HepG2 (cell line): ENCODE results near the gene SCAI. TPM values are rescaled to one million over a fixed set of nuclear protein-coding genes. Genes with fewer than 3 reads are reported as not detected.
A peak's percentile ranks its signal among the peaks of the same experiment; 100 is the strongest.

Source experiments
- AGO2 ChIP-seq: fragments of 200-400 bp; formaldehyde crosslinking; optimal IDR thresholded peaks from 2 replicates; pipeline ENCODE3; 2017; ENCODE audit warnings: mild to moderate bottlenecking, low read depth, low read length, moderate library complexity
- BATF2 ChIP-seq: sonication (generic); formaldehyde crosslinking; IDR thresholded peaks from 2 replicates; pipeline ENCODE4 v1.8.0; 2022; ENCODE audit warnings: mild to moderate bottlenecking, missing genetic modification reagents, moderate library complexity
- CHD4 ChIP-seq: fragments of 200-600 bp; sonication (generic); IDR thresholded peaks from 2 replicates; pipeline ENCODE4 v1.7.0; 2017; ENCODE audit warnings: mild to moderate bottlenecking, low read length, borderline replicate concordance
- DDIT3 ChIP-seq: sonication (generic); formaldehyde crosslinking; IDR thresholded peaks from 2 replicates; pipeline ENCODE4 v1.4.0; 2020; ENCODE audit warnings: mild to moderate bottlenecking, missing genetic modification reagents
- HMG20B ChIP-seq: conservative IDR thresholded peaks from 2 replicates; pipeline ENCODE4 v1.6.1; 2016; ENCODE audit warnings: missing genetic modification reagents, missing compliant biosample characterization
- HNF4A ChIP-seq: sonication (generic); formaldehyde crosslinking; IDR thresholded peaks from 2 replicates; pipeline ENCODE4 v1.4.0; 2020; ENCODE audit warnings: missing genetic modification reagents
- KDM3A ChIP-seq: IDR thresholded peaks from 2 replicates; pipeline ENCODE4 v1.6.1; 2018; ENCODE audit warnings: low read depth, missing compliant biosample characterization
- KLF16 ChIP-seq, 2 experiments: sonication (generic) in 1 of 2; formaldehyde crosslinking in 1 of 2; IDR thresholded peaks; 2 replicates each; pipeline versions ENCODE4 v1.6.1 to v1.8.0; 2016 to 2023; ENCODE audit warnings: missing genetic modification reagents in 2 of 2, missing compliant biosample characterization in 1 of 2
- MTF1 ChIP-seq: sonication (generic); formaldehyde crosslinking; IDR thresholded peaks from 2 replicates; pipeline ENCODE4 v1.5.0; 2020; ENCODE audit warnings: missing genetic modification reagents
- PLSCR1 ChIP-seq: sonication (generic); formaldehyde crosslinking; IDR thresholded peaks from 2 replicates; pipeline ENCODE4 v1.5.0; 2020; ENCODE audit warnings: missing genetic modification reagents, mild to moderate bottlenecking, borderline replicate concordance
- RAD21 ChIP-seq: fragments of 450-650 bp; formaldehyde crosslinking; IDR thresholded peaks from 2 replicates; pipeline ENCODE4 v1.5.0; 2020; ENCODE audit warnings: mild to moderate bottlenecking
- RBM22 ChIP-seq: fragments of 200-400 bp; formaldehyde crosslinking; optimal IDR thresholded peaks from 2 replicates; pipeline ENCODE3; 2017; ENCODE audit warnings: mild to moderate bottlenecking, low read length, moderate library complexity
- RBM39 ChIP-seq: fragments of 200-400 bp; formaldehyde crosslinking; IDR thresholded peaks from one replicate; pipeline ENCODE4 v1.6.1; 2018; ENCODE audit warnings: antibody characterized with exemption, mild to moderate bottlenecking, low read depth, low read length; ENCODE audit not compliant: poor library complexity, severe bottlenecking
- SUZ12 ChIP-seq: fragments of 150-350 bp; IDR thresholded peaks from 2 replicates; pipeline ENCODE4 v1.6.1; 2014; ENCODE audit warnings: low read depth, low read length
- TCF12 ChIP-seq, 2 experiments: fragments of 450-650 bp in 1 of 2; sonication (generic) in 1 of 2; formaldehyde crosslinking in 1 of 2; IDR thresholded peaks; 2 replicates each; pipeline versions ENCODE4 v1.6.1 to v1.8.0; 2017 to 2022; ENCODE audit warnings: antibody characterized with exemption in 1 of 2, mild to moderate bottlenecking in 1 of 2, missing genetic modification reagents in 1 of 2, moderate library complexity in 1 of 2
- UBTF ChIP-seq: sonication (generic); formaldehyde crosslinking; IDR thresholded peaks from 2 replicates; pipeline ENCODE4 v1.4.0; 2020; ENCODE audit warnings: mild to moderate bottlenecking, missing genetic modification reagents
- ZFP82 ChIP-seq: sonication (generic); formaldehyde crosslinking; IDR thresholded peaks from 2 replicates; pipeline ENCODE4 v1.5.1; 2020; ENCODE audit warnings: mild to moderate bottlenecking, missing genetic modification reagents, borderline replicate concordance
- ZFX ChIP-seq: sonication (generic); formaldehyde crosslinking; IDR thresholded peaks from 2 replicates; pipeline ENCODE4 v1.4.0; 2020; ENCODE audit warnings: mild to moderate bottlenecking, low read depth, missing genetic modification reagents, moderate library complexity
- ZNF224 ChIP-seq: sonication (generic); formaldehyde crosslinking; IDR thresholded peaks from 2 replicates; pipeline ENCODE4 v1.5.0; 2020; ENCODE audit warnings: mild to moderate bottlenecking, missing genetic modification reagents
- ZNF512B ChIP-seq: sonication (generic); formaldehyde crosslinking; IDR thresholded peaks from 2 replicates; pipeline ENCODE4 v1.5.1; 2020; ENCODE audit warnings: missing genetic modification reagents, mild to moderate bottlenecking, borderline replicate concordance
- ZNF572 ChIP-seq: sonication (generic); formaldehyde crosslinking; IDR thresholded peaks from 2 replicates; pipeline ENCODE4 v1.5.1; 2020; ENCODE audit warnings: mild to moderate bottlenecking, missing genetic modification reagents
- polyA plus RNA-seq, 8 experiments: library from polyadenylated mRNA; depleted of rRNA in 3 of 8; stranded (reverse) in 7 of 8; unstranded in 1 of 8; fragments of >200 nt; fragmentation: Illumina TruSeq in 4 of 8; extraction: Trizol in 4 of 8; gene quantifications; 2 replicates each; pipeline versions ENCODE4 v1.2.1 to v1.2.3, GENCODE V29; 2011 to 2016; ENCODE audit warnings: low read depth in 4 of 8, missing spikeins in 1 of 8, mixed read lengths in 1 of 8; ENCODE audit not compliant: insufficient read depth in 1 of 8
- total RNA-seq, 5 experiments: library from RNA; depleted of rRNA; stranded (reverse); fragments of >200 nt; fragmentation: Illumina TruSeq; extraction: Trizol; gene quantifications; 2 replicates each; pipeline ENCODE4 v1.2.3, GENCODE V29; 2016; ENCODE audit warnings: low read depth in 1 of 5

Gene SCAI
- total and polyA plus RNA-seq, 2 of the 13 experiments (the other 11 are each of a cell fraction or from before 2014, with no cell fraction given) = 4.4 to 8.4 TPM

- TF ChIP-seq ZNF224 (CRISPR knock-in tag) (no peak), RBM22 (no peak), ZFP82 (0 out of 2 replicates have a peak, but pooled peaks have one; percentile 51), CHD4 (no peak), HMG20B (CRISPR knock-in tag) (no peak), TCF12 (IDR thresholded peaks at IDR 0.05) (no peak), TCF12 (CRISPR knock-in tag; IDR thresholded peaks at IDR 0.05) (no peak), HNF4A (CRISPR knock-in tag) (no peak), RAD21 (CRISPR knock-in tag) (peak; percentile 97), SUZ12 (no peak), DDIT3 (no peak), KDM3A (CRISPR knock-in tag) (0 out of 2 replicates have a peak, but pooled peaks have one; percentile 18), PLSCR1 (CRISPR knock-in tag) (no peak), ZNF572 (no peak), ZFX (peak; percentile 64; the same call in 1 of the 2 replicates), BATF2 (CRISPR knock-in tag) (no peak), AGO2 (peak; percentile 63), RBM39 (peak; percentile 57), UBTF (peak; percentile 76), KLF16 (CRISPR knock-in tag; IDR thresholded peaks at IDR 0.05) (peak in 1 of 2 experiments; percentile 25; a peak in 1 of 4 replicates), MTF1 (CRISPR knock-in tag) (no peak), ZNF512B (CRISPR knock-in tag) (no peak)
Measured at GRCh38 chr9:125143377-125144090, at the start of gene SCAI (continued).
